Uterus (tissue), 2 donors: ENCODE results near the gene LRRTM1.

Experiments used
- CTCF ChIP-seq, 4 experiments: fragments of 200-600 bp in 2 of 4; fragments of 450-650 bp in 2 of 4; sonication (generic) in 2 of 4; IDR thresholded peaks; one replicate each; pipeline ENCODE4 v1.5.1; 2016 to 2019; ENCODE audit warnings: antibody characterized with exemption in 4 of 4, mild to moderate bottlenecking in 2 of 4, moderate library complexity in 1 of 4
- POLR2A ChIP-seq, 2 donors: fragments of 450-650 bp; IDR thresholded peaks; one replicate each; pipeline ENCODE4 v1.6.1; 2016; ENCODE audit warnings: antibody characterized with exemption in 2 of 2, mild to moderate bottlenecking in 1 of 2, moderate library complexity in 1 of 2

GRCh38 chr2:80255918-80256781 lies 48.4 kb downstream of the LRRTM1 start:
- TF ChIP-seq CTCF (IDR thresholded peaks at IDR 0.05) (no peak), POLR2A (IDR thresholded peaks at IDR 0.05) (no peak)
